WTC11 (cell line): ENCODE data around the gene QPCTL. TPM values are rescaled to one million over a fixed set of nuclear protein-coding genes. Genes with fewer than 3 reads are reported as not detected.
A peak's percentile ranks its signal among the peaks of the same experiment; 100 is the strongest.

Experiments
- ATAC-seq: fragments of 200-7000 bp; cut with Tn5 transposase; 2 replicates; pipeline ENCODE4 v1.10.0; 2021; ENCODE audit warnings: mild to moderate bottlenecking, moderate library complexity
- CTCF ChIA-PET: fragments of 300-600 bp; sonication (Branson Sonifier 250); formaldehyde crosslinking; loops from one replicate; lab custom pipeline; 2021; ENCODE audit warnings: antibody characterized with exemption; lab: Charles Lee
- POLR2A ChIA-PET: fragments of 350-600 bp; sonication (Branson Sonifier 250); formaldehyde crosslinking; loops from one replicate; lab custom pipeline; 2021; ENCODE audit warnings: antibody characterized with exemption; lab: Charles Lee
- DNase-seq: peaks from one replicate; pipeline ENCODE4 v3.0.0; 2021; ENCODE audit warnings: low spot score
- H3K27ac Mint-ChIP-seq: 2 replicates; pipeline ENCODE4 v1.8.0; 2021; ENCODE audit warnings: mixed read lengths
- H3K27me3 Mint-ChIP-seq: 2 replicates; pipeline ENCODE4 v1.8.0; 2021; ENCODE audit warnings: low read depth, mild to moderate bottlenecking, moderate library complexity, mixed read lengths
- H3K36me3 Mint-ChIP-seq: 2 replicates; pipeline ENCODE4 v1.8.0; 2021; ENCODE audit warnings: mixed read lengths
- H3K4me1 Mint-ChIP-seq: 2 replicates; pipeline ENCODE4 v1.8.0; 2022; ENCODE audit warnings: mixed read lengths
- H3K4me3 Mint-ChIP-seq: 2 replicates; pipeline ENCODE4 v1.8.0; 2021; ENCODE audit warnings: mild to moderate bottlenecking, moderate library complexity, mixed read lengths
- H3K9me3 Mint-ChIP-seq: 2 replicates; pipeline ENCODE4 v1.8.0; 2021; ENCODE audit warnings: mixed read lengths
- ETV6 ChIP-seq: sonication (generic); formaldehyde crosslinking; IDR thresholded peaks from 2 replicates; pipeline ENCODE4 v1.8.1; 2022; ENCODE audit warnings: mild to moderate bottlenecking, missing genetic modification reagents
- FOXJ3 ChIP-seq: sonication (generic); formaldehyde crosslinking; IDR thresholded peaks from 2 replicates; pipeline ENCODE4 v1.9.0; 2021; ENCODE audit warnings: missing genetic modification reagents, mild to moderate bottlenecking, borderline replicate concordance
- FOXP1 ChIP-seq: sonication (generic); formaldehyde crosslinking; IDR thresholded peaks from 2 replicates; pipeline ENCODE4 v1.8.0; 2022; ENCODE audit warnings: missing genetic modification reagents, mild to moderate bottlenecking, moderate library complexity, borderline replicate concordance
- GABPB1 ChIP-seq: sonication (generic); formaldehyde crosslinking; IDR thresholded peaks from 2 replicates; pipeline ENCODE4 v1.8.1; 2023; ENCODE audit warnings: mild to moderate bottlenecking, missing genetic modification reagents
- HMGA2 ChIP-seq: fragments of 250-450 bp; sonication (Bioruptor Pico); IDR thresholded peaks from 2 replicates; pipeline ENCODE4 v1.4.0; 2021; ENCODE audit warnings: mild to moderate bottlenecking, moderate library complexity
- IRF2 ChIP-seq: sonication (generic); formaldehyde crosslinking; IDR thresholded peaks from 2 replicates; pipeline ENCODE4 v1.8.0; 2022; ENCODE audit warnings: low read depth, missing genetic modification reagents, borderline replicate concordance
- KAT7 ChIP-seq: sonication (generic); formaldehyde crosslinking; IDR thresholded peaks from 2 replicates; pipeline ENCODE4 v1.8.1; 2023; ENCODE audit warnings: missing genetic modification reagents, mild to moderate bottlenecking, borderline replicate concordance
- NFYB ChIP-seq: sonication (generic); formaldehyde crosslinking; conservative IDR thresholded peaks from 2 replicates; pipeline ENCODE4 v1.8.0; 2022; ENCODE audit warnings: low read depth, missing genetic modification reagents
- NR1H2 ChIP-seq: sonication (generic); formaldehyde crosslinking; IDR thresholded peaks from 2 replicates; pipeline ENCODE4 v1.9.0; 2021; ENCODE audit warnings: mild to moderate bottlenecking, moderate library complexity, missing genetic modification reagents
- RORB ChIP-seq: fragments of 250-450 bp; sonication (Bioruptor Pico); IDR thresholded peaks from 2 replicates; pipeline ENCODE4 v1.9.0; 2021; ENCODE audit warnings: mild to moderate bottlenecking
- SMAD3 ChIP-seq: sonication (generic); formaldehyde crosslinking; IDR thresholded peaks from 2 replicates; pipeline ENCODE4 v1.8.0; 2022; ENCODE audit warnings: missing genetic modification reagents, mild to moderate bottlenecking, borderline replicate concordance
- ZNF121 ChIP-seq: sonication (generic); formaldehyde crosslinking; IDR thresholded peaks from 2 replicates; pipeline ENCODE4 v1.8.0; 2023; ENCODE audit warnings: missing genetic modification reagents
- ZNF423 ChIP-seq: fragments of 250-450 bp; sonication (Bioruptor Pico); IDR thresholded peaks from 2 replicates; pipeline ENCODE4 v2.1.2; 2022; ENCODE audit warnings: mild to moderate bottlenecking, moderate library complexity
- total RNA-seq: library from RNA; stranded (reverse); gene quantifications from 3 replicates; pipeline ENCODE4 v1.2.3, GENCODE V29; 2021
- TF ChIP-seq, protein P1 (sequence below): fragments of 200-600 bp; IDR thresholded peaks from 2 replicates; pipeline ENCODE4 v1.8.0; 2022; ENCODE audit warnings: antibody characterized with exemption
- TF ChIP-seq, protein P2 (sequence below): sonication (generic); formaldehyde crosslinking; IDR thresholded peaks from 2 replicates; pipeline ENCODE4 v1.8.1; 2022; ENCODE audit warnings: low read depth, mild to moderate bottlenecking, moderate library complexity, missing genetic modification reagents, borderline replicate concordance
- TF ChIP-seq, protein P3 (sequence below): sonication (generic); formaldehyde crosslinking; IDR thresholded peaks from 2 replicates; pipeline ENCODE4 v1.8.1; 2023; ENCODE audit warnings: mild to moderate bottlenecking, missing genetic modification reagents, moderate library complexity
- TF ChIP-seq, protein P4 (sequence below): fragments of 250-450 bp; sonication (Bioruptor Pico); IDR thresholded peaks from 2 replicates; pipeline ENCODE4 v1.9.0; 2021; ENCODE audit warnings: mild to moderate bottlenecking
- TF ChIP-seq, protein P5 (sequence below): sonication (generic); formaldehyde crosslinking; conservative IDR thresholded peaks from 2 replicates; pipeline ENCODE4 v1.8.1; 2022; ENCODE audit warnings: mild to moderate bottlenecking, missing genetic modification reagents
- TF ChIP-seq, protein P6 (sequence below): sonication (generic); formaldehyde crosslinking; conservative IDR thresholded peaks from 2 replicates; pipeline ENCODE4 v1.8.1; 2023; ENCODE audit warnings: mild to moderate bottlenecking, low read depth, missing genetic modification reagents, moderate library complexity
- TF ChIP-seq, protein P7 (sequence below): sonication (generic); formaldehyde crosslinking; IDR thresholded peaks from 2 replicates; pipeline ENCODE4 v1.8.1; 2022; ENCODE audit warnings: mild to moderate bottlenecking, moderate library complexity, missing genetic modification reagents

QPCTL gene
- total RNA-seq, 1 experiment from 2014 or later, result 33.3 TPM

DNA sequence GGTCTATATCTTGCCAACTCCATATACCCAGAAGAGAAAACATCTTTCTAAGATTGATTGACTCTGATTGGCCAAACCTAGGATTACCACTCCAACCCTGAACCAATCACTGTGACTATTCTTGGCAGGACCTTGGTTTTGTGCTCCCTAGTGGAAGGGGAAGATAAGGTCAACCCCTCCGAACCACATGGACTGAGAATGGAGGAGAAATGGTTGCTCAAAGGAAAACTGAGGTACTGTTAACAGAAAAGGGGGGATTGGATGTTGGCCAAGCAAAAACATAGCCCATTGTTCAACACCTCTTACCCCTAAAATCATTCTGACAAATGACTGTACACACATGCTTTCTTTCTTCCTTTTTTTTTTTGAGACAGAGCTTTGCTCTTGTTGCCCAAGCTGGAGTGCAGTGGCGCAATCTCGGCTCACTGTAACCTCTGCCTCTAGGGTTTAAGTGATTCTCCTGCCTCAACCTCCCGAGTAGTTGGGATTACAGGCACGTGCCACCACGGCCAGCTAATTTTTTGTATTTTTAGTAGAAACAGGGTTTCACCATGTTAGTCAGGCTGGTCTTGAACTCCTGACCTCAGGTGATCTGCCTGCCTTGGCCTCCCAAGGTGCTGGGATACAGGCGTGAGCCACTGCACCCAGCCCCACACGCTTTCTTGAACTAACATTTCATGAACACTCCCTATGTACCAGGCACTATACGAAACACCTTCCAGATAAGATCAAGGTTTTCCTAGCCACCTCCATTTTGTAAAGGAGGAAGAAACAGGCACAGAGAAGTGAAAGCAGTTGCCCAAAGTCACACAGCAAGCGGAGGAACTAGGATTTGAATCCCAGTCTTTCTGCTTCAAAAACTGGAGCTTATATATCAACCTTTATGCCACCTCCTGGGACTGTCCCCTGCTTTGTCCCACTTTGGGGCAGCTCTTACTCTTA is 47.3 kb downstream of the QPCTL start:
- CTCF ChIA-PET, result interaction anchor here (1.0 to 1.5 kb wide), 2 partner anchors 14 to 39 kb away, joined by 4 read pairs; no protein-coding TSS in a partner anchor
- peak; percentile 71 for ATAC-seq

DNA sequence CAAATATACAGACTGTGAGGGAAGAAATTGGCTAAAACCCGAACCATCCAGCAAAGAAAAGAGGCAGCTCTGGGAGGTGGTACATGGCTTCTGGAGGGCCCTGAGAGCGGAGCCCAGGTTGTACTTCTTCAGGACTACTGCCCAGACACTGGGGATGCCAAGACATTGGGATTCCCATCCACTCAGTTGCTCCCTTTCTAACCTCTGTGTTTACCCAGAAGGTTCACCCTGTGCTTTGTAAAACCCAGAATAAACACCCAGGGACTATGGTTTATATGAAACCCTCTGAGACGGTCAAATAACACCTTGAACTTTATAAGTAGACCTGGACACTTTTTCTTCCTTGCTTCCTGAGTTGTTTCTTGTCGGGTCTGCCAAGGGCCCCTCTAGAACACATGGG is 50.5 kb downstream of the QPCTL start:
- TF ChIP-seq, protein P1, sequence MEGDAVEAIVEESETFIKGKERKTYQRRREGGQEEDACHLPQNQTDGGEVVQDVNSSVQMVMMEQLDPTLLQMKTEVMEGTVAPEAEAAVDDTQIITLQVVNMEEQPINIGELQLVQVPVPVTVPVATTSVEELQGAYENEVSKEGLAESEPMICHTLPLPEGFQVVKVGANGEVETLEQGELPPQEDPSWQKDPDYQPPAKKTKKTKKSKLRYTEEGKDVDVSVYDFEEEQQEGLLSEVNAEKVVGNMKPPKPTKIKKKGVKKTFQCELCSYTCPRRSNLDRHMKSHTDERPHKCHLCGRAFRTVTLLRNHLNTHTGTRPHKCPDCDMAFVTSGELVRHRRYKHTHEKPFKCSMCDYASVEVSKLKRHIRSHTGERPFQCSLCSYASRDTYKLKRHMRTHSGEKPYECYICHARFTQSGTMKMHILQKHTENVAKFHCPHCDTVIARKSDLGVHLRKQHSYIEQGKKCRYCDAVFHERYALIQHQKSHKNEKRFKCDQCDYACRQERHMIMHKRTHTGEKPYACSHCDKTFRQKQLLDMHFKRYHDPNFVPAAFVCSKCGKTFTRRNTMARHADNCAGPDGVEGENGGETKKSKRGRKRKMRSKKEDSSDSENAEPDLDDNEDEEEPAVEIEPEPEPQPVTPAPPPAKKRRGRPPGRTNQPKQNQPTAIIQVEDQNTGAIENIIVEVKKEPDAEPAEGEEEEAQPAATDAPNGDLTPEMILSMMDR, result no peak
- TF ChIP-seq, protein P2, sequence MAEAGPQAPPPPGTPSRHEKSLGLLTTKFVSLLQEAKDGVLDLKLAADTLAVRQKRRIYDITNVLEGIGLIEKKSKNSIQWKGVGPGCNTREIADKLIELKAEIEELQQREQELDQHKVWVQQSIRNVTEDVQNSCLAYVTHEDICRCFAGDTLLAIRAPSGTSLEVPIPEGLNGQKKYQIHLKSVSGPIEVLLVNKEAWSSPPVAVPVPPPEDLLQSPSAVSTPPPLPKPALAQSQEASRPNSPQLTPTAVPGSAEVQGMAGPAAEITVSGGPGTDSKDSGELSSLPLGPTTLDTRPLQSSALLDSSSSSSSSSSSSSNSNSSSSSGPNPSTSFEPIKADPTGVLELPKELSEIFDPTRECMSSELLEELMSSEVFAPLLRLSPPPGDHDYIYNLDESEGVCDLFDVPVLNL (CRISPR knock-in tag), result no peak
- TF ChIP-seq, protein P3, sequence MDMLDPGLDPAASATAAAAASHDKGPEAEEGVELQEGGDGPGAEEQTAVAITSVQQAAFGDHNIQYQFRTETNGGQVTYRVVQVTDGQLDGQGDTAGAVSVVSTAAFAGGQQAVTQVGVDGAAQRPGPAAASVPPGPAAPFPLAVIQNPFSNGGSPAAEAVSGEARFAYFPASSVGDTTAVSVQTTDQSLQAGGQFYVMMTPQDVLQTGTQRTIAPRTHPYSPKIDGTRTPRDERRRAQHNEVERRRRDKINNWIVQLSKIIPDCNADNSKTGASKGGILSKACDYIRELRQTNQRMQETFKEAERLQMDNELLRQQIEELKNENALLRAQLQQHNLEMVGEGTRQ (CRISPR knock-in tag), result no peak
- TF ChIP-seq HMGA2 (no peak), IRF2 (CRISPR knock-in tag) (no peak), SMAD3 (no peak), KAT7 (no peak), NR1H2 (CRISPR knock-in tag) (no peak), NFYB (CRISPR knock-in tag) (no peak), FOXJ3 (no peak), ETV6 (CRISPR knock-in tag) (no peak), ZNF121 (CRISPR knock-in tag) (no peak), ZNF423 (CRISPR knock-in tag) (no peak), FOXP1 (CRISPR knock-in tag) (no peak), RORB (CRISPR knock-in tag) (no peak), GABPB1 (no peak)
- TF ChIP-seq, protein P4, sequence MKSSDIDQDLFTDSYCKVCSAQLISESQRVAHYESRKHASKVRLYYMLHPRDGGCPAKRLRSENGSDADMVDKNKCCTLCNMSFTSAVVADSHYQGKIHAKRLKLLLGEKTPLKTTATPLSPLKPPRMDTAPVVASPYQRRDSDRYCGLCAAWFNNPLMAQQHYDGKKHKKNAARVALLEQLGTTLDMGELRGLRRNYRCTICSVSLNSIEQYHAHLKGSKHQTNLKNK (CRISPR knock-in tag), result no peak
- TF ChIP-seq, protein P5, sequence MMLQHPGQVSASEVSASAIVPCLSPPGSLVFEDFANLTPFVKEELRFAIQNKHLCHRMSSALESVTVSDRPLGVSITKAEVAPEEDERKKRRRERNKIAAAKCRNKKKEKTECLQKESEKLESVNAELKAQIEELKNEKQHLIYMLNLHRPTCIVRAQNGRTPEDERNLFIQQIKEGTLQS (CRISPR knock-in tag), result no peak
- TF ChIP-seq, protein P6, sequence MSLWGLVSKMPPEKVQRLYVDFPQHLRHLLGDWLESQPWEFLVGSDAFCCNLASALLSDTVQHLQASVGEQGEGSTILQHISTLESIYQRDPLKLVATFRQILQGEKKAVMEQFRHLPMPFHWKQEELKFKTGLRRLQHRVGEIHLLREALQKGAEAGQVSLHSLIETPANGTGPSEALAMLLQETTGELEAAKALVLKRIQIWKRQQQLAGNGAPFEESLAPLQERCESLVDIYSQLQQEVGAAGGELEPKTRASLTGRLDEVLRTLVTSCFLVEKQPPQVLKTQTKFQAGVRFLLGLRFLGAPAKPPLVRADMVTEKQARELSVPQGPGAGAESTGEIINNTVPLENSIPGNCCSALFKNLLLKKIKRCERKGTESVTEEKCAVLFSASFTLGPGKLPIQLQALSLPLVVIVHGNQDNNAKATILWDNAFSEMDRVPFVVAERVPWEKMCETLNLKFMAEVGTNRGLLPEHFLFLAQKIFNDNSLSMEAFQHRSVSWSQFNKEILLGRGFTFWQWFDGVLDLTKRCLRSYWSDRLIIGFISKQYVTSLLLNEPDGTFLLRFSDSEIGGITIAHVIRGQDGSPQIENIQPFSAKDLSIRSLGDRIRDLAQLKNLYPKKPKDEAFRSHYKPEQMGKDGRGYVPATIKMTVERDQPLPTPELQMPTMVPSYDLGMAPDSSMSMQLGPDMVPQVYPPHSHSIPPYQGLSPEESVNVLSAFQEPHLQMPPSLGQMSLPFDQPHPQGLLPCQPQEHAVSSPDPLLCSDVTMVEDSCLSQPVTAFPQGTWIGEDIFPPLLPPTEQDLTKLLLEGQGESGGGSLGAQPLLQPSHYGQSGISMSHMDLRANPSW, result no peak
- TF ChIP-seq, protein P7, sequence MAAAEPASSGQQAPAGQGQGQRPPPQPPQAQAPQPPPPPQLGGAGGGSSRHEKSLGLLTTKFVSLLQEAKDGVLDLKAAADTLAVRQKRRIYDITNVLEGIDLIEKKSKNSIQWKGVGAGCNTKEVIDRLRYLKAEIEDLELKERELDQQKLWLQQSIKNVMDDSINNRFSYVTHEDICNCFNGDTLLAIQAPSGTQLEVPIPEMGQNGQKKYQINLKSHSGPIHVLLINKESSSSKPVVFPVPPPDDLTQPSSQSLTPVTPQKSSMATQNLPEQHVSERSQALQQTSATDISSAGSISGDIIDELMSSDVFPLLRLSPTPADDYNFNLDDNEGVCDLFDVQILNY (CRISPR knock-in tag), result no peak
- Mint-ChIP-seq H3K4me3 (no peak overlapping the region), H3K27me3 (peaks cover 36% of the 10 kb centered on the region), H3K4me1 (no peaks in the 10 kb centered on the region), H3K27ac (no peak overlapping the region), H3K9me3 (no peaks in the 10 kb centered on the region), H3K36me3 (no peaks in the 10 kb centered on the region)
- POLR2A ChIA-PET, result no interaction called here
- CTCF ChIA-PET, result interaction anchor here (1.1 to 1.5 kb wide), 6 partner anchors 9 to 50 kb away, joined by 3 to 5 read pairs (median 4); partner anchors contain the start of genes QPCTL and SIX5
- DNase-seq (no peak), ATAC-seq (no peak)

More for the DNA sequence above, 47.3 kb downstream of the QPCTL start:
- DNase-seq, result no peak
- H3K4me3 Mint-ChIP-seq, result no peak overlapping the region
- H3K27me3 Mint-ChIP-seq, result peaks cover 25% of the 10 kb centered on the region
- no peak overlapping the region for H3K27ac Mint-ChIP-seq
- TF ChIP-seq NFYB (CRISPR knock-in tag) (peak; percentile 48), KAT7 (no peak)
- TF ChIP-seq, all 79 proteins: peak for 1
- Mint-ChIP-seq H3K9me3 (no peaks in the 10 kb centered on the region), H3K4me1 (no peaks in the 10 kb centered on the region), H3K36me3 (no peaks in the 10 kb centered on the region)
- POLR2A ChIA-PET, result no interaction called here
